Measurements from ENCODE around the gene BBOX1.
A peak's percentile ranks its signal among the peaks of the same experiment; 100 is the strongest.
"Not testable (repeated sequence)": the region's sequence is repeated elsewhere in the genome, so short reads cannot be mapped to it uniquely, and the experiment has no call there.

Gene BBOX1

GRCh38 chr11:27085605-27086004 is 45.0 kb downstream of the BBOX1 start:
- DNase-seq: no peak

GRCh38 chr11:27087432-27087831 is 46.8 kb downstream of the BBOX1 start:
- no peak for DNase-seq

- no peak for DNase-seq
These were observed 47.7 kb downstream of the BBOX1 start for GRCh38 chr11:27088353-27088752.

GRCh38 chr11:27089746-27090145 is 49.1 kb downstream of the BBOX1 start:
- DNase-seq: no peak

- DNase-seq: not testable (repeated sequence)
These were observed 49.8 kb downstream of the BBOX1 start for GRCh38 chr11:27090357-27090948.

- DNase-seq: no peak
These were observed 53.5 kb downstream of the BBOX1 start for GRCh38 chr11:27094120-27094519.

- no peak for DNase-seq
These were observed 54.4 kb downstream of the BBOX1 start for GRCh38 chr11:27095059-27095458.

- no peak for DNase-seq
These were observed 55.3 kb downstream of the BBOX1 start for GRCh38 chr11:27095887-27096286.

GRCh38 chr11:27097551-27097950 is 56.9 kb downstream of the BBOX1 start:
- DNase-seq: no peak

- peak; percentile 66 for DNase-seq
These were observed 59.9 kb downstream of the BBOX1 start for GRCh38 chr11:27100534-27100933.

GRCh38 chr11:27107548-27107947 is 66.9 kb downstream of the BBOX1 start:
- no peak for DNase-seq

GRCh38 chr11:27108809-27109208 is 68.2 kb downstream of the BBOX1 start:
- no peak for DNase-seq

- no peak for DNase-seq
These were observed 71.3 kb downstream of the BBOX1 start for GRCh38 chr11:27111896-27112295.

GRCh38 chr11:27112946-27113345 is 72.3 kb downstream of the BBOX1 start:
- DNase-seq: no peak

- no peak for DNase-seq
These were observed 74.5 kb downstream of the BBOX1 start for GRCh38 chr11:27115051-27115650.

GRCh38 chr11:27116684-27117083 is 76.1 kb downstream of the BBOX1 start:
- no peak for DNase-seq

GRCh38 chr11:27118371-27118770 is 77.8 kb downstream of the BBOX1 start:
- DNase-seq: no peak

GRCh38 chr11:27118949-27119348 is 78.3 kb downstream of the BBOX1 start:
- no peak for DNase-seq

- no peak for DNase-seq
These were observed 78.8 kb downstream of the BBOX1 start for GRCh38 chr11:27119396-27119795.

GRCh38 chr11:27120211-27120610 is 79.6 kb downstream of the BBOX1 start:
- DNase-seq: no peak

GRCh38 chr11:27122001-27122400 is 81.4 kb downstream of the BBOX1 start:
- DNase-seq: no peak

- no peak for DNase-seq
These were observed 84.1 kb downstream of the BBOX1 start for GRCh38 chr11:27124514-27125264.

GRCh38 chr11:27129686-27130085 is 89.1 kb downstream of the BBOX1 start:
- DNase-seq: no peak

- no peak for DNase-seq
These were observed 90.2 kb downstream of the BBOX1 start for GRCh38 chr11:27130806-27131205.
